Nephron (organoid): Measurements from ENCODE around the gene RIPK4.

Source experiments
- H3K27ac Mint-ChIP-seq, 3 experiments: 2 replicates each; pipeline ENCODE4 v1.8.0; 2020; ENCODE audit warnings: mixed read lengths in 3 of 3, mild to moderate bottlenecking in 2 of 3, moderate library complexity in 1 of 3
- H3K27me3 Mint-ChIP-seq: 2 replicates; pipeline ENCODE4 v1.8.0; 2021; ENCODE audit warnings: low read depth, mild to moderate bottlenecking, moderate library complexity, mixed read lengths
- H3K36me3 Mint-ChIP-seq: 2 replicates; pipeline ENCODE4 v1.8.0; 2020; ENCODE audit warnings: low read depth, mixed read lengths
- H3K4me1 Mint-ChIP-seq: 2 replicates; pipeline ENCODE4 v1.8.0; 2020; ENCODE audit warnings: mixed read lengths
- H3K4me3 Mint-ChIP-seq, 3 experiments: 2 replicates each; pipeline ENCODE4 v1.8.0; 2020; ENCODE audit warnings: mild to moderate bottlenecking in 3 of 3, mixed read lengths in 3 of 3, moderate library complexity in 2 of 3
- H3K9me3 Mint-ChIP-seq: 2 replicates; pipeline ENCODE4 v1.8.0; 2020; ENCODE audit warnings: mixed read lengths
- CTCF ChIP-seq, 3 experiments: fragments of 200-600 bp; sonication (generic); IDR thresholded peaks; one replicate each; pipeline ENCODE4 v1.5.0; 2021; ENCODE audit warnings: antibody characterized with exemption in 3 of 3; ENCODE audit not compliant: unreplicated experiment in 3 of 3

RIPK4 gene

GRCh38 chr21:41754479-41754891 is 12.4 kb downstream of the RIPK4 start:
- no peaks in the 10 kb centered on the region for H3K9me3 Mint-ChIP-seq
- no peak for TF ChIP-seq CTCF (IDR thresholded peaks at IDR 0.05; ENCODE audit: unreplicated experiment in 3 of 3)
- H3K27me3 Mint-ChIP-seq, result peaks cover 53% of the 10 kb centered on the region
- peaks cover 26% of the 10 kb centered on the region for H3K4me1 Mint-ChIP-seq
- H3K27ac Mint-ChIP-seq, result no peak overlapping the region
- peaks cover 3% of the 10 kb centered on the region for H3K36me3 Mint-ChIP-seq
- H3K4me3 Mint-ChIP-seq, result no peak overlapping the region

- no peaks in the 10 kb centered on the region for H3K9me3 Mint-ChIP-seq
- TF ChIP-seq CTCF (IDR thresholded peaks at IDR 0.05; ENCODE audit: unreplicated experiment in 3 of 3), result no peak
- H3K4me1 Mint-ChIP-seq, result peaks cover 26% of the 10 kb centered on the region
- H3K27me3 Mint-ChIP-seq, result peaks cover 47% of the 10 kb centered on the region
- peak overlapping the region in 1 of 3 experiments; percentile 10 for H3K27ac Mint-ChIP-seq
- peaks cover 3% of the 10 kb centered on the region for H3K36me3 Mint-ChIP-seq
- H3K4me3 Mint-ChIP-seq, result peak overlapping the region in 1 of 3 experiments; percentile 6
These were observed 13.6 kb downstream of the RIPK4 start for GRCh38 chr21:41753006-41753898.

- H3K4me1 Mint-ChIP-seq, result peaks cover 35% of the 10 kb centered on the region
- peak overlapping the region in 1 of 3 experiments; percentile 12 for H3K27ac Mint-ChIP-seq
- peaks cover 3% of the 10 kb centered on the region for H3K36me3 Mint-ChIP-seq
- H3K9me3 Mint-ChIP-seq, result no peaks in the 10 kb centered on the region
- no peak for TF ChIP-seq CTCF (IDR thresholded peaks at IDR 0.05; ENCODE audit: unreplicated experiment in 3 of 3)
- H3K4me3 Mint-ChIP-seq, result no peak overlapping the region
- H3K27me3 Mint-ChIP-seq, result peaks cover 44% of the 10 kb centered on the region
These were observed 14.6 kb downstream of the RIPK4 start for GRCh38 chr21:41752231-41752681.

GRCh38 chr21:41751611-41752011 is 15.2 kb downstream of the RIPK4 start:
- Mint-ChIP-seq H3K4me3 (no peak overlapping the region), H3K9me3 (no peaks in the 10 kb centered on the region), H3K27ac (peak overlapping the region in 1 of 3 experiments; percentile 12), H3K27me3 (peaks cover 47% of the 10 kb centered on the region), H3K4me1 (peaks cover 41% of the 10 kb centered on the region), H3K36me3 (peaks cover 8% of the 10 kb centered on the region)
- TF ChIP-seq CTCF (IDR thresholded peaks at IDR 0.05; ENCODE audit: unreplicated experiment in 3 of 3), result no peak

GRCh38 chr21:41750532-41751151 is 16.2 kb downstream of the RIPK4 start:
- Mint-ChIP-seq H3K27ac (peak overlapping the region in 1 of 3 experiments; percentile 71), H3K27me3 (peaks cover 45% of the 10 kb centered on the region), H3K36me3 (peaks cover 5% of the 10 kb centered on the region), H3K4me1 (peaks cover 41% of the 10 kb centered on the region), H3K4me3 (no peak overlapping the region), H3K9me3 (no peaks in the 10 kb centered on the region)
- TF ChIP-seq CTCF (IDR thresholded peaks at IDR 0.05; ENCODE audit: unreplicated experiment in 3 of 3), result no peak
